PC-9 (cell line): Measurements from ENCODE around the gene GBE1.

ENCODE experiments used
- EZH2 ChIP-seq: fragments of 200-600 bp; sonication (generic); IDR thresholded peaks from 2 replicates; pipeline ENCODE4 v1.8.0; 2017; ENCODE audit warnings: antibody characterized with exemption, low read depth
- TF ChIP-seq, protein P1 (sequence below): fragments of 200-600 bp; sonication (generic); conservative IDR thresholded peaks from 2 replicates; pipeline ENCODE4 v1.6.1; 2017; ENCODE audit warnings: mixed run types, antibody characterized with exemption, mild to moderate bottlenecking, moderate library complexity

DNA sequence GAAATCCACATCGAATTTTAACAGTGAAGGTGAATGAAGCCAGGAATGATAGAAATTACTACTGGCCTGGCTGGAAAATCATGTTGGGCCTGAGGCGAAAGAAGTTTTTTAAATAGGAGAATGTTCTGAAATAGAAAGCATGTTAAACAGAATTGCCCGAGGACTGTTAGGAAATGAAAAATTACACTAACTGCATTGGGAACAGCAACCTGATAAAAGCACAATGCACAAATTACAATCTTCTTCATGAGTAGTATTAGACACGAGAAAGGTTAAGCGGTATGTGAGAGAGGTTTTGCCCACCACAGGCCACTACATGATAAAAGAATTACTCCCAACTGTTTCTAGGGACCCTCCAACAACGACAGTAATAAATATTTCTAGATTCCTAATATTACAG lies 18.9 kb downstream of the GBE1 start:
- TF ChIP-seq, protein P1, sequence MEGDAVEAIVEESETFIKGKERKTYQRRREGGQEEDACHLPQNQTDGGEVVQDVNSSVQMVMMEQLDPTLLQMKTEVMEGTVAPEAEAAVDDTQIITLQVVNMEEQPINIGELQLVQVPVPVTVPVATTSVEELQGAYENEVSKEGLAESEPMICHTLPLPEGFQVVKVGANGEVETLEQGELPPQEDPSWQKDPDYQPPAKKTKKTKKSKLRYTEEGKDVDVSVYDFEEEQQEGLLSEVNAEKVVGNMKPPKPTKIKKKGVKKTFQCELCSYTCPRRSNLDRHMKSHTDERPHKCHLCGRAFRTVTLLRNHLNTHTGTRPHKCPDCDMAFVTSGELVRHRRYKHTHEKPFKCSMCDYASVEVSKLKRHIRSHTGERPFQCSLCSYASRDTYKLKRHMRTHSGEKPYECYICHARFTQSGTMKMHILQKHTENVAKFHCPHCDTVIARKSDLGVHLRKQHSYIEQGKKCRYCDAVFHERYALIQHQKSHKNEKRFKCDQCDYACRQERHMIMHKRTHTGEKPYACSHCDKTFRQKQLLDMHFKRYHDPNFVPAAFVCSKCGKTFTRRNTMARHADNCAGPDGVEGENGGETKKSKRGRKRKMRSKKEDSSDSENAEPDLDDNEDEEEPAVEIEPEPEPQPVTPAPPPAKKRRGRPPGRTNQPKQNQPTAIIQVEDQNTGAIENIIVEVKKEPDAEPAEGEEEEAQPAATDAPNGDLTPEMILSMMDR = no peak
- TF ChIP-seq EZH2 = no peak
